Caco-2 (cell line): ENCODE results near the gene DOCK2. TPM values are rescaled to one million over a fixed set of nuclear protein-coding genes. Genes with fewer than 3 reads are reported as not detected.

Experiments
- BruUV-seq: library from RNA; stranded (reverse); fragments of 400-500 nt; replicated peaks from 2 replicates; lab custom pipeline; 2021; lab: Mats Ljungman, UMichigan
- CTCF ChIA-PET: fragments of 300-600 bp; sonication (Branson Sonifier 250); formaldehyde crosslinking; loops from one replicate; lab custom pipeline; 2022; ENCODE audit warnings: antibody characterized with exemption; lab: Charles Lee
- POLR2A ChIA-PET: fragments of 300-600 bp; sonication (Branson Sonifier 250); formaldehyde crosslinking; loops from one replicate; lab custom pipeline; 2022; ENCODE audit warnings: antibody characterized with exemption; lab: Charles Lee
- DNase-seq, 2 experiments: peaks; one replicate each; pipeline versions ENCODE4 v3.0.0 to v3.0.0-alpha.2; 2020 to 2022
- H3K27me3 ChIP-seq: replicated peaks from 2 replicates; pipeline ENCODE4 v1.6.0; 2011; ENCODE audit warnings: low read length; ENCODE audit not compliant: control insufficient read depth, insufficient read depth
- H3K36me3 ChIP-seq: 2 replicates; pipeline ENCODE4 v1.5.1; 2011; ENCODE audit warnings: low read length; ENCODE audit not compliant: control insufficient read depth, insufficient read depth
- H3K4me1 ChIP-seq: fragments of 250-450 bp; sonication (Bioruptor Pico); 2 replicates; pipeline ENCODE4 v1.5.1; 2020; ENCODE audit warnings: mild to moderate bottlenecking
- H3K4me3 ChIP-seq: 2 replicates; pipeline ENCODE4 v1.5.1; 2011; ENCODE audit warnings: low read depth, mild to moderate bottlenecking, control low read depth, low read length
- H3K9me3 ChIP-seq: fragments of 250-450 bp; sonication (Bioruptor Pico); 2 replicates; pipeline ENCODE4 v1.5.1; 2020; ENCODE audit warnings: mild to moderate bottlenecking, moderate library complexity
- H3K27ac Mint-ChIP-seq: one replicate; pipeline ENCODE4 v1.8.0; 2022; ENCODE audit warnings: mixed read lengths; ENCODE audit not compliant: unreplicated experiment
- H3K27me3 Mint-ChIP-seq: one replicate; pipeline ENCODE4 v1.8.0; 2022; ENCODE audit warnings: mixed read lengths; ENCODE audit not compliant: insufficient read depth, unreplicated experiment
- H3K36me3 Mint-ChIP-seq: one replicate; pipeline ENCODE4 v1.8.0; 2022; ENCODE audit warnings: mild to moderate bottlenecking, mixed read lengths; ENCODE audit not compliant: insufficient read depth, unreplicated experiment
- H3K4me1 Mint-ChIP-seq: one replicate; pipeline ENCODE4 v1.8.0; 2022; ENCODE audit warnings: low read depth, mixed read lengths; ENCODE audit not compliant: unreplicated experiment
- H3K4me3 Mint-ChIP-seq: one replicate; pipeline ENCODE4 v1.8.0; 2022; ENCODE audit warnings: mild to moderate bottlenecking, moderate library complexity, mixed read lengths; ENCODE audit not compliant: unreplicated experiment
- H3K9me3 Mint-ChIP-seq: one replicate; pipeline ENCODE4 v1.8.0; 2022; ENCODE audit warnings: mixed read lengths; ENCODE audit not compliant: unreplicated experiment
- CTCF ChIP-seq, 2 experiments: fragments of 200-600 bp in 1 of 2; IDR thresholded peaks; 1 replicate in 1 of 2; 2 replicates in 1 of 2; pipeline versions ENCODE4 v1.5.1 to v1.8.0; 2011 to 2022; ENCODE audit warnings: antibody characterized with exemption in 1 of 2, control low read depth in 1 of 2, inconsistent platforms in 1 of 2, low read depth in 1 of 2, low read length in 1 of 2, mild to moderate bottlenecking in 1 of 2, moderate library complexity in 1 of 2; ENCODE audit not compliant: insufficient read depth in 1 of 2, severe bottlenecking in 1 of 2, unreplicated experiment in 1 of 2
- intact Hi-C: fragments of 100-400 bp; cut with micrococcal nuclease; formaldehyde crosslinking; loops from one replicate; pipeline ENCODE4 v1.10.0; 2022; ENCODE audit not compliant: unreplicated experiment
- total RNA-seq: library from RNA; stranded (reverse); gene quantifications from 2 replicates; pipeline ENCODE4 v1.2.3, GENCODE V29; 2022

DOCK2 gene
- total RNA-seq, 1 experiment from 2014 or later = 0.09 TPM

GRCh38 chr5:169772256-169772655, 135.2 kb downstream of the DOCK2 start:
- H3K36me3 Mint-ChIP-seq = no peaks in the 10 kb centered on the region
- H3K4me3 Mint-ChIP-seq = no peak overlapping the region
- H3K27me3 ChIP-seq = no peaks in the 10 kb centered on the region
- no peaks in the 10 kb centered on the region for H3K36me3 ChIP-seq
- H3K27ac Mint-ChIP-seq = no peak overlapping the region
- peaks cover 2% of the 10 kb centered on the region for H3K27me3 Mint-ChIP-seq
- no peaks in the 10 kb centered on the region for H3K9me3 ChIP-seq
- no peak for DNase-seq
- H3K4me1 ChIP-seq = no peaks in the 10 kb centered on the region
- ChIA-PET CTCF (no interaction called here), POLR2A (no interaction called here)
- no peaks in the 10 kb centered on the region for H3K4me1 Mint-ChIP-seq
- H3K4me3 ChIP-seq = no peak overlapping the region
- BruUV-seq = no TSS peak
- intact Hi-C loops = no loop called here
- TF ChIP-seq CTCF (IDR thresholded peaks at IDR 0.05; ENCODE audit: insufficient read depth in 1 of 2, low read depth in 1 of 2, low read length in 1 of 2, severe bottlenecking in 1 of 2, unreplicated experiment in 1 of 2) = no peak
- no peaks in the 10 kb centered on the region for H3K9me3 Mint-ChIP-seq

DNA sequence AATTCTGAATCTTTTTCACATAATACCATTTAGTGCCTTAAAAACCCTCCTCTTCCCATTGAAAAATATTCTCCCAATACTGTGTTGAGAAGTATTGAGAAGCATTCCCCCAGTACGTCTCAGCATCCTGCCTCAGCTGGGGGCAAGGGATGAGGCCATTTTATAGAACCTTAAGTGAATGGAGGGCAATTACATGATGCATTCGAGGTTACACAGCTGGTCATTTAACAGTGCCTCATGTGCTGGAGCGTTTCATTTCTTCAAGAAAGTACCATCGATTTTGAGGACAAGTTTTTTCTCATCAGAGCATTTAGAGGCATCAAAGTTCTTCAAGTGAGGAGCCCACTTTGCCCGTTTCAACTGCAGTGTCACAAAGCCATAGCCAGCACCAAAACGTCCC, 135.6 kb downstream of the DOCK2 start:
- Mint-ChIP-seq H3K4me1 (no peaks in the 10 kb centered on the region), H3K4me3 (no peak overlapping the region), H3K9me3 (no peaks in the 10 kb centered on the region), H3K27me3 (peaks cover 2% of the 10 kb centered on the region), H3K27ac (no peak overlapping the region), H3K36me3 (no peaks in the 10 kb centered on the region)
- H3K27me3 ChIP-seq = no peaks in the 10 kb centered on the region
- H3K4me1 ChIP-seq = no peaks in the 10 kb centered on the region
- no peaks in the 10 kb centered on the region for H3K9me3 ChIP-seq
- intact Hi-C loops = no loop called here
- no TSS peak for BruUV-seq
- H3K4me3 ChIP-seq = no peak overlapping the region
- ChIA-PET CTCF (no interaction called here), POLR2A (no interaction called here)
- no peaks in the 10 kb centered on the region for H3K36me3 ChIP-seq
- TF ChIP-seq CTCF (IDR thresholded peaks at IDR 0.05; ENCODE audit: insufficient read depth in 1 of 2, low read depth in 1 of 2, low read length in 1 of 2, severe bottlenecking in 1 of 2, unreplicated experiment in 1 of 2) = no peak
- DNase-seq = no peak

GRCh38 chr5:169777159-169777558, 140.1 kb downstream of the DOCK2 start:
- H3K9me3 ChIP-seq = no peaks in the 10 kb centered on the region
- Mint-ChIP-seq H3K27ac (no peak overlapping the region), H3K4me1 (no peaks in the 10 kb centered on the region), H3K27me3 (no peaks in the 10 kb centered on the region), H3K9me3 (no peaks in the 10 kb centered on the region), H3K36me3 (no peaks in the 10 kb centered on the region), H3K4me3 (no peak overlapping the region)
- H3K36me3 ChIP-seq = no peaks in the 10 kb centered on the region
- no peaks in the 10 kb centered on the region for H3K27me3 ChIP-seq
- POLR2A ChIA-PET = no interaction called here
- DNase-seq = no peak
- CTCF ChIA-PET = no interaction called here
- intact Hi-C loops = no loop called here
- H3K4me3 ChIP-seq = no peak overlapping the region
- no TSS peak for BruUV-seq
- TF ChIP-seq CTCF (IDR thresholded peaks at IDR 0.05; ENCODE audit: insufficient read depth in 1 of 2, low read depth in 1 of 2, low read length in 1 of 2, severe bottlenecking in 1 of 2, unreplicated experiment in 1 of 2) = no peak
- H3K4me1 ChIP-seq = no peaks in the 10 kb centered on the region
